Keratinocyte (primary cell): ENCODE data around the gene KIF1B. TPM values are rescaled to one million over a fixed set of nuclear protein-coding genes. Genes with fewer than 3 reads are reported as not detected.

ENCODE experiments used
- DNase-seq: peaks from one replicate; pipeline ENCODE4 v3.0.0-alpha.2; 2011; ENCODE audit warnings: low read depth, missing footprints, low spot score
- FAIRE-seq: peaks from 2 replicates; lab custom pipeline; 2011; peaks lifted over from hg19 to GRCh38; lab: Jason Lieb, UNC
- H2AFZ ChIP-seq: 2 replicates; pipeline ENCODE4 v1.6.0; 2012; ENCODE audit warnings: low read length, control low read depth, inconsistent platforms; ENCODE audit not compliant: control insufficient read depth
- H3K27ac ChIP-seq: 2 replicates; pipeline ENCODE4 v1.5.1; 2011; ENCODE audit warnings: low read length; ENCODE audit not compliant: control insufficient read depth, insufficient read depth
- H3K27me3 ChIP-seq: 3 replicates; pipeline ENCODE4 v1.6.0; 2011; ENCODE audit warnings: low read length; ENCODE audit not compliant: control insufficient read depth, insufficient read depth; ENCODE audit errors: extremely low read depth
- H3K36me3 ChIP-seq, 2 experiments: 2 replicates in 1 of 2; 3 replicates in 1 of 2; pipeline ENCODE4 v1.5.1; 2011; ENCODE audit warnings: low read length in 2 of 2, mild to moderate bottlenecking in 1 of 2; ENCODE audit not compliant: control insufficient read depth in 2 of 2, insufficient read depth in 2 of 2; ENCODE audit errors: extremely low read depth in 1 of 2
- H3K4me1 ChIP-seq: 3 replicates; pipeline ENCODE4 v1.5.1; 2011; ENCODE audit warnings: low read length; ENCODE audit not compliant: control insufficient read depth, insufficient read depth; ENCODE audit errors: extremely low read depth
- H3K4me2 ChIP-seq: 3 replicates; pipeline ENCODE4 v1.6.0; 2011; ENCODE audit warnings: low read depth, low read length; ENCODE audit not compliant: control insufficient read depth, insufficient read depth; ENCODE audit errors: extremely low read depth
- H3K4me3 ChIP-seq, 3 experiments: fragments of 200-600 bp in 1 of 3; sonication (generic) in 1 of 3; 2 replicates in 2 of 3; 3 replicates in 1 of 3; pipeline ENCODE4 v1.5.1; 2011 to 2016; ENCODE audit warnings: low read length in 3 of 3, mild to moderate bottlenecking in 3 of 3, control low read depth in 2 of 3, inconsistent platforms in 1 of 3, low read depth in 1 of 3, mixed read lengths in 1 of 3, mixed run types in 1 of 3, moderate library complexity in 1 of 3; ENCODE audit not compliant: control insufficient read depth in 2 of 3, insufficient read depth in 2 of 3; ENCODE audit errors: extremely low read depth in 1 of 3
- H3K79me2 ChIP-seq: 2 replicates; pipeline ENCODE4 v1.6.0; 2012; ENCODE audit warnings: low read length; ENCODE audit not compliant: control insufficient read depth, insufficient read depth
- H3K9ac ChIP-seq: 3 replicates; pipeline ENCODE4 v1.6.0; 2011; ENCODE audit warnings: low read length; ENCODE audit not compliant: control insufficient read depth, insufficient read depth; ENCODE audit errors: extremely low read depth
- H3K9me1 ChIP-seq: 3 replicates; pipeline ENCODE4 v1.6.0; 2011; ENCODE audit warnings: low read length; ENCODE audit not compliant: control insufficient read depth, insufficient read depth; ENCODE audit errors: extremely low read depth
- H3K9me3 ChIP-seq: 2 replicates; pipeline ENCODE4 v1.5.1; 2012; ENCODE audit warnings: low read depth, low read length; ENCODE audit not compliant: control insufficient read depth
- H4K20me1 ChIP-seq: 3 replicates; pipeline ENCODE4 v1.6.0; 2011; ENCODE audit warnings: low read length; ENCODE audit not compliant: control insufficient read depth, insufficient read depth; ENCODE audit errors: extremely low read depth
- CTCF ChIP-seq, 3 experiments: IDR thresholded peaks in 1 of 3; conservative IDR thresholded peaks in 1 of 3; optimal IDR thresholded peaks in 1 of 3; 2 replicates in 2 of 3; 3 replicates in 1 of 3; pipeline versions ENCODE3 to v1.5.1; 2011; ENCODE audit warnings: low read length in 3 of 3, mild to moderate bottlenecking in 3 of 3, moderate library complexity in 2 of 3, control low read depth in 1 of 3, inconsistent platforms in 1 of 3; ENCODE audit not compliant: insufficient read depth in 2 of 3; ENCODE audit errors: extremely low read depth in 1 of 3
- EZH2 ChIP-seq: IDR thresholded peaks from one replicate; pipeline ENCODE4 v1.6.1; 2012; ENCODE audit warnings: inconsistent platforms, mild to moderate bottlenecking, low read length, moderate library complexity
- dilution Hi-C: fragments of 300-500 bp; cut with MboI; formaldehyde crosslinking; loops from one replicate; pipeline ENCODE4 v1.7.0; 2020; ENCODE audit warnings: low sequenced_read_pairs; ENCODE audit not compliant: extremely low pct_ligation_motif_present
- polyA plus RNA-seq, 5 experiments: library from polyadenylated mRNA; depleted of rRNA in 3 of 5; stranded (reverse) in 3 of 5; stranded (forward) in 1 of 5; unstranded in 1 of 5; fragments of >200 nt; gene quantifications; 1 replicate in 1 of 5; 2 replicates in 3 of 5; 3 replicates in 1 of 5; pipeline versions ENCODE4 v1.2.1 to v1.2.3, GENCODE V29; 2011 to 2012; ENCODE audit warnings: missing spikeins in 2 of 5, low read depth in 1 of 5, low replicate concordance in 1 of 5

Gene KIF1B
- polyA plus RNA-seq, 1 donor (not counting 4 experiments of a cell fraction or from before 2014, with no cell fraction given), result 15.1 TPM

- dilution Hi-C loops, result no loop called here
Observed at GRCh38 chr1:10320336-10320735, 110.0 kb downstream of the KIF1B start.

GRCh38 chr1:10322821-10323220, 112.5 kb downstream of the KIF1B start:
- H3K9me1 ChIP-seq, result no peaks in the 10 kb centered on the region
- no peak for TF ChIP-seq CTCF (optimal IDR thresholded peaks at IDR 0.05 in 1 of 3, IDR thresholded peaks at IDR 0.05 in 1 of 3, conservative IDR thresholded peaks at IDR 0.05 in 1 of 3; ENCODE audit: extremely low read depth in 1 of 3, insufficient read depth in 2 of 3, low read length in 3 of 3)
- no peak for TF ChIP-seq EZH2
- H3K36me3 ChIP-seq, result peaks cover 4 to 5% of the 10 kb centered on the region in 2 experiments
- no peak overlapping the region for H3K4me3 ChIP-seq
- H3K9me3 ChIP-seq, result no peaks in the 10 kb centered on the region
- dilution Hi-C loops, result no loop called here
- no peaks in the 10 kb centered on the region for H3K27me3 ChIP-seq
- DNase-seq, result no peak
- no peaks in the 10 kb centered on the region for H3K79me2 ChIP-seq
- no peak overlapping the region for H3K9ac ChIP-seq
- H3K27ac ChIP-seq, result no peak overlapping the region
- no peaks in the 10 kb centered on the region for H3K4me1 ChIP-seq
- H2AFZ ChIP-seq, result no peak overlapping the region
- no peak for FAIRE-seq
- no peaks in the 10 kb centered on the region for H4K20me1 ChIP-seq
- no peak overlapping the region for H3K4me2 ChIP-seq

More at GRCh38 chr1:10320336-10320735, 110.0 kb downstream of the KIF1B start:
- Histone ChIP-seq H3K4me1 (no peaks in the 10 kb centered on the region), H3K9me3 (no peaks in the 10 kb centered on the region), H3K27ac (no peak overlapping the region), H3K36me3 (peaks cover 1 to 5% of the 10 kb centered on the region in 2 experiments), H3K4me3 (no peak overlapping the region), H3K79me2 (no peaks in the 10 kb centered on the region), H3K4me2 (no peak overlapping the region), H3K9me1 (no peaks in the 10 kb centered on the region), H4K20me1 (no peaks in the 10 kb centered on the region), H3K9ac (no peak overlapping the region), H3K27me3 (no peaks in the 10 kb centered on the region), H2AFZ (no peak overlapping the region)
- FAIRE-seq, result no peak
- no peak for TF ChIP-seq EZH2
- TF ChIP-seq CTCF (optimal IDR thresholded peaks at IDR 0.05 in 1 of 3, IDR thresholded peaks at IDR 0.05 in 1 of 3, conservative IDR thresholded peaks at IDR 0.05 in 1 of 3; ENCODE audit: extremely low read depth in 1 of 3, insufficient read depth in 2 of 3, low read length in 3 of 3), result no peak
- DNase-seq, result no peak
